Measurements from ENCODE around the gene ROR2.
"Not testable (repeated sequence)": the region's sequence is repeated elsewhere in the genome, so short reads cannot be mapped to it uniquely, and the experiment has no call there.

The ROR2 gene

GRCh38 chr9:91949946-91950664 is at the start of gene ROR2:
TSS of gene ROR2 (minus strand) at chr9:91950228.
- H3K4me1 ChIP-seq (ENCODE audit: insufficient read depth, low read length), result peaks cover 14% of the 10 kb centered on the region
- H3K27me3 ChIP-seq (ENCODE audit: insufficient read depth, low read length), result peaks cover 17% of the 10 kb centered on the region
- H2AFZ ChIP-seq (ENCODE audit: low read depth, low read length), result peak within 1 kb of the TSS; percentile 97
- peak within 1 kb of the TSS; percentile 44 for H3K4me3 ChIP-seq (ENCODE audit: low read length)
- no peaks in the 10 kb centered on the region for H3K9me3 ChIP-seq (ENCODE audit: low read length)
- no peaks in the 10 kb centered on the region for H3K36me3 ChIP-seq (ENCODE audit: insufficient read depth, low read length)

- no peak overlapping the region for H3K4me3 ChIP-seq (ENCODE audit: low read length)
- peaks cover 7% of the 10 kb centered on the region for H3K4me1 ChIP-seq (ENCODE audit: insufficient read depth, low read length)
These were observed 45.1 kb upstream of the ROR2 start for GRCh38 chr9:91995000-91995655.

GRCh38 chr9:91994422-91994821 is 44.4 kb upstream of the ROR2 start:
- Histone ChIP-seq H3K9me3 (ENCODE audit: low read length) (no peaks in the 10 kb centered on the region), H3K4me1 (ENCODE audit: insufficient read depth, low read length) (peaks cover 7% of the 10 kb centered on the region), H2AFZ (ENCODE audit: low read depth, low read length) (no peak overlapping the region), H3K4me3 (ENCODE audit: low read length) (no peak overlapping the region), H3K36me3 (ENCODE audit: insufficient read depth, low read length) (no peaks in the 10 kb centered on the region), H3K27me3 (ENCODE audit: insufficient read depth, low read length) (no peaks in the 10 kb centered on the region)

More at GRCh38 chr9:91995000-91995655, 45.1 kb upstream of the ROR2 start:
- no peak overlapping the region for H2AFZ ChIP-seq (ENCODE audit: low read depth, low read length)
- H3K27me3 ChIP-seq (ENCODE audit: insufficient read depth, low read length), result no peaks in the 10 kb centered on the region
- no peaks in the 10 kb centered on the region for H3K9me3 ChIP-seq (ENCODE audit: low read length)
- no peaks in the 10 kb centered on the region for H3K36me3 ChIP-seq (ENCODE audit: insufficient read depth, low read length)

- peaks cover 7% of the 10 kb centered on the region for H3K4me1 ChIP-seq (ENCODE audit: insufficient read depth, low read length)
- no peaks in the 10 kb centered on the region for H3K27me3 ChIP-seq (ENCODE audit: insufficient read depth, low read length)
- no peak overlapping the region for H3K4me3 ChIP-seq (ENCODE audit: low read length)
- no peaks in the 10 kb centered on the region for H3K9me3 ChIP-seq (ENCODE audit: low read length)
- no peaks in the 10 kb centered on the region for H3K36me3 ChIP-seq (ENCODE audit: insufficient read depth, low read length)
- H2AFZ ChIP-seq (ENCODE audit: low read depth, low read length), result no peak overlapping the region
These were observed 42.5 kb upstream of the ROR2 start for GRCh38 chr9:91992461-91993041.

GRCh38 chr9:91991721-91992341 is 41.8 kb upstream of the ROR2 start:
- Histone ChIP-seq H3K27me3 (ENCODE audit: insufficient read depth, low read length) (no peaks in the 10 kb centered on the region), H3K4me3 (ENCODE audit: low read length) (no peak overlapping the region), H3K9me3 (ENCODE audit: low read length) (no peaks in the 10 kb centered on the region), H3K4me1 (ENCODE audit: insufficient read depth, low read length) (peaks cover 7% of the 10 kb centered on the region), H2AFZ (ENCODE audit: low read depth, low read length) (no peak overlapping the region), H3K36me3 (ENCODE audit: insufficient read depth, low read length) (no peaks in the 10 kb centered on the region)

GRCh38 chr9:91986248-91986647 is 36.2 kb upstream of the ROR2 start:
- Histone ChIP-seq H3K4me3 (ENCODE audit: low read length) (no peak overlapping the region), H3K9me3 (ENCODE audit: low read length) (no peaks in the 10 kb centered on the region), H3K4me1 (ENCODE audit: insufficient read depth, low read length) (no peaks in the 10 kb centered on the region), H3K27me3 (ENCODE audit: insufficient read depth, low read length) (no peaks in the 10 kb centered on the region), H3K36me3 (ENCODE audit: insufficient read depth, low read length) (no peaks in the 10 kb centered on the region), H2AFZ (ENCODE audit: low read depth, low read length) (no peak overlapping the region)

- no peak overlapping the region for H3K4me3 ChIP-seq (ENCODE audit: low read length)
- H3K4me1 ChIP-seq (ENCODE audit: insufficient read depth, low read length), result no peaks in the 10 kb centered on the region
- no peaks in the 10 kb centered on the region for H3K9me3 ChIP-seq (ENCODE audit: low read length)
- no peaks in the 10 kb centered on the region for H3K36me3 ChIP-seq (ENCODE audit: insufficient read depth, low read length)
- H2AFZ ChIP-seq (ENCODE audit: low read depth, low read length), result no peak overlapping the region
- no peaks in the 10 kb centered on the region for H3K27me3 ChIP-seq (ENCODE audit: insufficient read depth, low read length)
These were observed 35.7 kb upstream of the ROR2 start for GRCh38 chr9:91985692-91986091.

GRCh38 chr9:91978740-91979414 is 28.8 kb upstream of the ROR2 start:
- no peak overlapping the region for H2AFZ ChIP-seq (ENCODE audit: low read depth, low read length)
- H3K9me3 ChIP-seq (ENCODE audit: low read length), result no peaks in the 10 kb centered on the region
- H3K36me3 ChIP-seq (ENCODE audit: insufficient read depth, low read length), result no peaks in the 10 kb centered on the region
- no peaks in the 10 kb centered on the region for H3K27me3 ChIP-seq (ENCODE audit: insufficient read depth, low read length)
- no peaks in the 10 kb centered on the region for H3K4me1 ChIP-seq (ENCODE audit: insufficient read depth, low read length)
- H3K4me3 ChIP-seq (ENCODE audit: low read length), result no peak overlapping the region

- H3K27me3 ChIP-seq (ENCODE audit: insufficient read depth, low read length); H3K36me3 ChIP-seq (ENCODE audit: insufficient read depth, low read length); H3K9me3 ChIP-seq (ENCODE audit: low read length); H3K4me1 ChIP-seq (ENCODE audit: insufficient read depth, low read length); H3K4me3 ChIP-seq (ENCODE audit: low read length); H2AFZ ChIP-seq (ENCODE audit: low read depth, low read length): not testable (repeated sequence)
These were observed 25.2 kb upstream of the ROR2 start for GRCh38 chr9:91975254-91975653.

- no peaks in the 10 kb centered on the region for H3K36me3 ChIP-seq (ENCODE audit: insufficient read depth, low read length)
- H3K4me1 ChIP-seq (ENCODE audit: insufficient read depth, low read length), result no peaks in the 10 kb centered on the region
- H3K9me3 ChIP-seq (ENCODE audit: low read length), result no peaks in the 10 kb centered on the region
- no peak overlapping the region for H3K4me3 ChIP-seq (ENCODE audit: low read length)
- no peaks in the 10 kb centered on the region for H3K27me3 ChIP-seq (ENCODE audit: insufficient read depth, low read length)
- H2AFZ ChIP-seq (ENCODE audit: low read depth, low read length), result no peak overlapping the region
These were observed 22.7 kb upstream of the ROR2 start for GRCh38 chr9:91972711-91973110.

- no peaks in the 10 kb centered on the region for H3K4me1 ChIP-seq (ENCODE audit: insufficient read depth, low read length)
- H2AFZ ChIP-seq (ENCODE audit: low read depth, low read length), result no peak overlapping the region
- H3K27me3 ChIP-seq (ENCODE audit: insufficient read depth, low read length), result no peaks in the 10 kb centered on the region
- no peaks in the 10 kb centered on the region for H3K9me3 ChIP-seq (ENCODE audit: low read length)
- H3K4me3 ChIP-seq (ENCODE audit: low read length), result no peak overlapping the region
- no peaks in the 10 kb centered on the region for H3K36me3 ChIP-seq (ENCODE audit: insufficient read depth, low read length)
These were observed 22.1 kb upstream of the ROR2 start for GRCh38 chr9:91972076-91972626.

- H3K4me3 ChIP-seq (ENCODE audit: low read length), result no peak overlapping the region
- no peaks in the 10 kb centered on the region for H3K4me1 ChIP-seq (ENCODE audit: insufficient read depth, low read length)
- no peaks in the 10 kb centered on the region for H3K36me3 ChIP-seq (ENCODE audit: insufficient read depth, low read length)
- H2AFZ ChIP-seq (ENCODE audit: low read depth, low read length), result no peak overlapping the region
- H3K27me3 ChIP-seq (ENCODE audit: insufficient read depth, low read length), result no peaks in the 10 kb centered on the region
- no peaks in the 10 kb centered on the region for H3K9me3 ChIP-seq (ENCODE audit: low read length)
These were observed 17.2 kb upstream of the ROR2 start for GRCh38 chr9:91967259-91967658.
